ENCODE measurements around the gene DHRS2. TPM values are rescaled to one million over a fixed set of nuclear protein-coding genes. Genes with fewer than 3 reads are reported as not detected.

DHRS2 gene
- total and polyA plus RNA-seq, 2 of the 13 experiments (the other 11 are each of a cell fraction or from before 2014, with no cell fraction given) = 1,621 to 3,021 TPM

DNA sequence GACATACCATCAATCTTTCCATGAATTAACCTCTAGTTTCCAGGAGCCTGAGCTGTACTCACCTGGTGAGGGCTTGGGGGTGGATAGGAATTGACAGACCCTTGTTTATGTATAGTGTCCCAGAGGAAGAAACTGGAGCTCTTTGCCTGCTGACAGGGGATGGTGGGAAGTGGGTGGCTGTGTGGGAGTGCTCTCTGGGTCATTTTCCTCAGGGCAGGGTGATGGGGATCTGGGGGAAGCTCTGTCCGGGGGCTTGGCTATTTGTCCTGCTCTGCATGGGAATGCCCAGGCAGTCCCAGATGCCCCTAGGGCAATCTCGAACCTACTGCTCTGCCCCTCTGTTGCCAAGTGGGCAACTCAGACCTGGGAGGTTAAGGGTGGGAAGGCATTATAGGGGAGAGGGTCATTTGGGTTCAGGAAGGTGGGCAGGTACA, 21.8 kb upstream of the DHRS2 start (continued):
- no peak for TF ChIP-seq HNF4G (IDR thresholded peaks at IDR 0.05; ENCODE audit: borderline replicate concordance, low read depth, low read length)
- peak; percentile 55; the same call in 1 of the 2 replicates for TF ChIP-seq HNF4G (CRISPR knock-in tag; IDR thresholded peaks at IDR 0.05; ENCODE audit: borderline replicate concordance, low read depth)
- 0 out of 2 replicates have a peak, but pooled peaks have one; percentile 61 for TF ChIP-seq PAX8 (CRISPR knock-in tag; IDR thresholded peaks at IDR 0.05; ENCODE audit: borderline replicate concordance)
- TF ChIP-seq ONECUT2 (CRISPR knock-in tag; IDR thresholded peaks at IDR 0.05) = no peak
- TF ChIP-seq ZNF839 (CRISPR knock-in tag; IDR thresholded peaks at IDR 0.05; ENCODE audit: borderline replicate concordance) = peak; percentile 58; the same call in 1 of the 2 replicates
- TF ChIP-seq, protein P1, sequence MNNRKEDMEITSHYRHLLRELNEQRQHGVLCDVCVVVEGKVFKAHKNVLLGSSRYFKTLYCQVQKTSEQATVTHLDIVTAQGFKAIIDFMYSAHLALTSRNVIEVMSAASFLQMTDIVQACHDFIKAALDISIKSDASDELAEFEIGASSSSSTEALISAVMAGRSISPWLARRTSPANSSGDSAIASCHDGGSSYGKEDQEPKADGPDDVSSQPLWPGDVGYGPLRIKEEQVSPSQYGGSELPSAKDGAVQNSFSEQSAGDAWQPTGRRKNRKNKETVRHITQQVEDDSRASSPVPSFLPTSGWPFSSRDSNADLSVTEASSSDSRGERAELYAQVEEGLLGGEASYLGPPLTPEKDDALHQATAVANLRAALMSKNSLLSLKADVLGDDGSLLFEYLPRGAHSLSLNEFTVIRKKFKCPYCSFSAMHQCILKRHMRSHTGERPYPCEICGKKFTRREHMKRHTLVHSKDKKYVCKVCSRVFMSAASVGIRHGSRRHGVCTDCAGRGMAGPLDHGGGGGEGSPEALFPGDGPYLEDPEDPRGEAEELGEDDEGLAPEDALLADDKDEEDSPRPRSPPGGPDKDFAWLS (CRISPR knock-in tag; IDR thresholded peaks at IDR 0.05; ENCODE audit: borderline replicate concordance) = 0 out of 2 replicates have a peak, but pooled peaks have one; percentile 18
- 0 out of 2 replicates have a peak, but pooled peaks have one; percentile 3 for TF ChIP-seq PITX1 (CRISPR knock-in tag; IDR thresholded peaks at IDR 0.05)
- TF ChIP-seq YEATS4 (CRISPR knock-in tag; IDR thresholded peaks at IDR 0.05; ENCODE audit: borderline replicate concordance) = peak; percentile 7; the same call in 1 of the 2 replicates
- TF ChIP-seq TEAD3 (CRISPR knock-in tag; optimal IDR thresholded peaks at IDR 0.05; ENCODE audit: borderline replicate concordance) = peak; percentile 1
- TF ChIP-seq MTA1 (CRISPR knock-in tag; IDR thresholded peaks at IDR 0.05; ENCODE audit: borderline replicate concordance) = peak; percentile 53; the same call in 1 of the 2 replicates
- TF ChIP-seq, protein P2, sequence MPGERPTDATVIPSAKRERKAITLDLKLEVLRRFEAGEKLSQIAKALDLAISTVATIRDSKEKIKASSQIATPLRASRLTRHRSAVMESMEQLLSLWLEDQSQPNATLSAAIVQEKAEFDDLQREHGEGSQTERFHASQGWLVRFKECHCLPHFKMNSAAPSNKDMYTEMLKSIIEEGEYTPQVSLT (CRISPR knock-in tag; IDR thresholded peaks at IDR 0.05; ENCODE audit: borderline replicate concordance, low read depth) = no peak
- peak; percentile 98 for TF ChIP-seq ZNF572 (CRISPR knock-in tag; IDR thresholded peaks at IDR 0.05)
- peak; percentile 47 for TF ChIP-seq FOXC1 (CRISPR knock-in tag; IDR thresholded peaks at IDR 0.05; ENCODE audit: borderline replicate concordance)
- 0 out of 2 replicates have a peak, but pooled peaks have one; percentile 48 for TF ChIP-seq ARHGAP35 (CRISPR knock-in tag; IDR thresholded peaks at IDR 0.05; ENCODE audit: borderline replicate concordance)
- peak; percentile 5 for TF ChIP-seq ZNF781 (CRISPR knock-in tag; IDR thresholded peaks at IDR 0.05; ENCODE audit: borderline replicate concordance, not compliant biosample characterization)
- TF ChIP-seq, protein P3, sequence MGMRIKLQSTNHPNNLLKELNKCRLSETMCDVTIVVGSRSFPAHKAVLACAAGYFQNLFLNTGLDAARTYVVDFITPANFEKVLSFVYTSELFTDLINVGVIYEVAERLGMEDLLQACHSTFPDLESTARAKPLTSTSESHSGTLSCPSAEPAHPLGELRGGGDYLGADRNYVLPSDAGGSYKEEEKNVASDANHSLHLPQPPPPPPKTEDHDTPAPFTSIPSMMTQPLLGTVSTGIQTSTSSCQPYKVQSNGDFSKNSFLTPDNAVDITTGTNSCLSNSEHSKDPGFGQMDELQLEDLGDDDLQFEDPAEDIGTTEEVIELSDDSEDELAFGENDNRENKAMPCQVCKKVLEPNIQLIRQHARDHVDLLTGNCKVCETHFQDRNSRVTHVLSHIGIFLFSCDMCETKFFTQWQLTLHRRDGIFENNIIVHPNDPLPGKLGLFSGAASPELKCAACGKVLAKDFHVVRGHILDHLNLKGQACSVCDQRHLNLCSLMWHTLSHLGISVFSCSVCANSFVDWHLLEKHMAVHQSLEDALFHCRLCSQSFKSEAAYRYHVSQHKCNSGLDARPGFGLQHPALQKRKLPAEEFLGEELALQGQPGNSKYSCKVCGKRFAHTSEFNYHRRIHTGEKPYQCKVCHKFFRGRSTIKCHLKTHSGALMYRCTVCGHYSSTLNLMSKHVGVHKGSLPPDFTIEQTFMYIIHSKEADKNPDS (CRISPR knock-in tag; IDR thresholded peaks at IDR 0.05) = 0 out of 2 replicates have a peak, but pooled peaks have one; percentile 5
- TF ChIP-seq ZNF776 (CRISPR knock-in tag; IDR thresholded peaks at IDR 0.05) = no peak
- peak; percentile 38; the same call in 1 of the 2 replicates for TF ChIP-seq TBX2 (CRISPR knock-in tag; IDR thresholded peaks at IDR 0.05; ENCODE audit: borderline replicate concordance)
- peak; percentile 78 for TF ChIP-seq ZNF501 (CRISPR knock-in tag; IDR thresholded peaks at IDR 0.05)
- TF ChIP-seq CBX5 (CRISPR knock-in tag; IDR thresholded peaks at IDR 0.05; ENCODE audit: borderline replicate concordance) = no peak

All from HepG2 (cell line).